ENCODE data around the gene CALHM4. TPM values are rescaled to one million over a fixed set of nuclear protein-coding genes. Genes with fewer than 3 reads are reported as not detected.
A peak's percentile ranks its signal among the peaks of the same experiment; 100 is the strongest.

The CALHM4 gene
- total RNA-seq, 1 experiment from 2014 or later: not detected

GRCh38 chr6:116529466-116530290 lies 23.9 kb upstream of the CALHM4 start:
- Histone ChIP-seq H3K4me1 (peaks cover 13% of the 10 kb centered on the region), H3K36me3 (no peaks in the 10 kb centered on the region), H3K27me3 (no peaks in the 10 kb centered on the region), H3K9me3 (replicated peaks) (no peaks in the 10 kb centered on the region), H3K27ac (no peak overlapping the region; the same call in 1 of the 2 replicates), H3K4me3 (no peak overlapping the region)
- DNase-seq: no peak

- Histone ChIP-seq H3K27me3 (no peaks in the 10 kb centered on the region), H3K36me3 (no peaks in the 10 kb centered on the region), H3K9me3 (replicated peaks) (no peaks in the 10 kb centered on the region), H3K4me1 (peaks cover 13% of the 10 kb centered on the region), H3K27ac (no peak overlapping the region; the same call in 1 of the 2 replicates), H3K4me3 (no peak overlapping the region)
- peak in 1 of 2 experiments; percentile 45 for DNase-seq
Observed at GRCh38 chr6:116530436-116530835, 23.1 kb upstream of the CALHM4 start.

- Histone ChIP-seq H3K36me3 (no peaks in the 10 kb centered on the region), H3K4me3 (no peak overlapping the region)
Observed at GRCh38 chr6:116531675-116532570, 21.6 kb upstream of the CALHM4 start.

GRCh38 chr6:116533233-116533957 lies 20.2 kb upstream of the CALHM4 start:
- DNase-seq: no peak
- Histone ChIP-seq H3K36me3 (no peaks in the 10 kb centered on the region), H3K27me3 (no peaks in the 10 kb centered on the region), H3K4me3 (no peak overlapping the region), H3K4me1 (peaks cover 18% of the 10 kb centered on the region), H3K9me3 (replicated peaks) (no peaks in the 10 kb centered on the region), H3K27ac (no peak overlapping the region)

More at GRCh38 chr6:116531675-116532570, 21.6 kb upstream of the CALHM4 start:
- Histone ChIP-seq H3K27ac (no peak overlapping the region), H3K4me1 (peaks cover 18% of the 10 kb centered on the region), H3K27me3 (no peaks in the 10 kb centered on the region), H3K9me3 (replicated peaks) (no peaks in the 10 kb centered on the region)
- DNase-seq: peak; percentile 57 to 83

- no peaks in the 10 kb centered on the region for H3K27me3 ChIP-seq
- no peak for DNase-seq
- H3K9me3 ChIP-seq (replicated peaks): no peaks in the 10 kb centered on the region
- H3K36me3 ChIP-seq: no peaks in the 10 kb centered on the region
- H3K27ac ChIP-seq: no peak overlapping the region
- no peak overlapping the region for H3K4me3 ChIP-seq
- peaks cover 12% of the 10 kb centered on the region for H3K4me1 ChIP-seq
Observed at GRCh38 chr6:116535109-116535508, 18.4 kb upstream of the CALHM4 start.

GRCh38 chr6:116536216-116536621 lies 17.3 kb upstream of the CALHM4 start:
- Histone ChIP-seq H3K27ac (no peak overlapping the region), H3K4me3 (no peak overlapping the region), H3K4me1 (peaks cover 5% of the 10 kb centered on the region; the same call in 1 of the 2 replicates), H3K9me3 (replicated peaks) (no peaks in the 10 kb centered on the region), H3K27me3 (no peaks in the 10 kb centered on the region), H3K36me3 (no peaks in the 10 kb centered on the region)
- peak; percentile 37 to 78 for DNase-seq

- Histone ChIP-seq H3K27ac (peak overlapping the region; percentile 23; the same call in 1 of the 2 replicates), H3K9me3 (replicated peaks) (no peaks in the 10 kb centered on the region), H3K4me3 (no peak overlapping the region), H3K27me3 (no peaks in the 10 kb centered on the region), H3K4me1 (peaks cover 24% of the 10 kb centered on the region), H3K36me3 (no peaks in the 10 kb centered on the region)
- DNase-seq: no peak
Observed at GRCh38 chr6:116542426-116542825, 11.1 kb upstream of the CALHM4 start.

- H3K4me1 ChIP-seq: peaks cover 24% of the 10 kb centered on the region
- peak; percentile 35 to 79 for DNase-seq
- H3K36me3 ChIP-seq: no peaks in the 10 kb centered on the region
Observed at GRCh38 chr6:116543149-116543548, 10.4 kb upstream of the CALHM4 start.

GRCh38 chr6:116545651-116546050 lies 7.9 kb upstream of the CALHM4 start, which contains the start of gene TRAPPC3L:
Gene TRAPPC3L (minus strand): TSS chr6:116545684. CDS start chr6:116545514, 170 bp downstream.
- no peak within 1 kb of the TSS for H3K27ac ChIP-seq
- H3K4me3 ChIP-seq: no peak within 1 kb of the TSS
- DNase-seq: no peak
- no peaks in the 10 kb centered on the region for H3K9me3 ChIP-seq (replicated peaks)
- H3K27me3 ChIP-seq: no peaks in the 10 kb centered on the region
- peaks cover 24% of the 10 kb centered on the region for H3K4me1 ChIP-seq
- H3K36me3 ChIP-seq: no peaks in the 10 kb centered on the region

More at GRCh38 chr6:116543149-116543548, 10.4 kb upstream of the CALHM4 start:
- Histone ChIP-seq H3K4me3 (no peak overlapping the region), H3K27me3 (no peaks in the 10 kb centered on the region), H3K9me3 (replicated peaks) (no peaks in the 10 kb centered on the region), H3K27ac (peak overlapping the region; percentile 23; the same call in 1 of the 2 replicates)

- Histone ChIP-seq H3K9me3 (replicated peaks) (no peaks in the 10 kb centered on the region), H3K4me1 (peaks cover 19% of the 10 kb centered on the region), H3K36me3 (no peaks in the 10 kb centered on the region), H3K27ac (no peak overlapping the region), H3K27me3 (no peaks in the 10 kb centered on the region), H3K4me3 (no peak overlapping the region)
- no peak for DNase-seq
Observed at GRCh38 chr6:116547358-116547757, 6.2 kb upstream of the CALHM4 start.

GRCh38 chr6:116550796-116551195 lies 2.8 kb upstream of the CALHM4 start:
- no peaks in the 10 kb centered on the region for H3K4me1 ChIP-seq
- H3K27ac ChIP-seq: no peak overlapping the region
- no peaks in the 10 kb centered on the region for H3K27me3 ChIP-seq
- no peak overlapping the region for H3K4me3 ChIP-seq
- DNase-seq: no peak
- H3K9me3 ChIP-seq (replicated peaks): no peaks in the 10 kb centered on the region
- no peaks in the 10 kb centered on the region for H3K36me3 ChIP-seq

- DNase-seq: no peak
- Histone ChIP-seq H3K36me3 (no peaks in the 10 kb centered on the region), H3K9me3 (replicated peaks) (no peaks in the 10 kb centered on the region), H3K27me3 (no peaks in the 10 kb centered on the region), H3K4me1 (peaks cover 4% of the 10 kb centered on the region; the same call in 1 of the 2 replicates), H3K4me3 (no peak overlapping the region), H3K27ac (no peak overlapping the region)
Observed at GRCh38 chr6:116556065-116556464, 2.5 kb downstream of the CALHM4 start.

GRCh38 chr6:116556814-116557415 lies 3.4 kb downstream of the CALHM4 start:
- DNase-seq: no peak
- Histone ChIP-seq H3K4me1 (peaks cover 4% of the 10 kb centered on the region; the same call in 1 of the 2 replicates), H3K36me3 (no peaks in the 10 kb centered on the region), H3K27ac (no peak overlapping the region), H3K9me3 (replicated peaks) (no peaks in the 10 kb centered on the region), H3K27me3 (no peaks in the 10 kb centered on the region), H3K4me3 (no peak overlapping the region)

- no peaks in the 10 kb centered on the region for H3K27me3 ChIP-seq
- H3K9me3 ChIP-seq (replicated peaks): no peaks in the 10 kb centered on the region
- H3K27ac ChIP-seq: no peak overlapping the region
- no peak overlapping the region for H3K4me3 ChIP-seq
- DNase-seq: peak in 1 of 2 experiments; percentile 43
- peaks cover 4% of the 10 kb centered on the region; the same call in 1 of the 2 replicates for H3K4me1 ChIP-seq
- H3K36me3 ChIP-seq: no peaks in the 10 kb centered on the region
Observed at GRCh38 chr6:116557893-116558292, 4.3 kb downstream of the CALHM4 start.

All from SJCRH30 (cell line).